Neuronal stem cell (in vitro differentiated cells): ENCODE data around the gene SEC63.

ENCODE experiments used
- DNase-seq: peaks from one replicate; pipeline ENCODE4 v3.0.0-alpha.2; 2013; ENCODE audit warnings: low spot score
- H2AFZ ChIP-seq: one replicate; pipeline ENCODE4 v1.6.1; 2013; ENCODE audit warnings: mild to moderate bottlenecking, low read length, inconsistent platforms
- H2AK5ac ChIP-seq: 2 replicates; pipeline ENCODE4 v1.6.1; 2013; ENCODE audit warnings: low read depth, mild to moderate bottlenecking, inconsistent platforms, low read length, moderate library complexity, mixed read lengths
- H2BK120ac ChIP-seq: 2 replicates; pipeline ENCODE4 v1.6.1; 2013; ENCODE audit warnings: low read depth, mild to moderate bottlenecking, inconsistent platforms, low read length, moderate library complexity, mixed read lengths
- H2BK12ac ChIP-seq: one replicate; pipeline ENCODE4 v1.6.1; 2013; ENCODE audit warnings: low read length, inconsistent platforms
- H2BK15ac ChIP-seq: 2 replicates; pipeline ENCODE4 v1.6.1; 2013; ENCODE audit warnings: mild to moderate bottlenecking, low read length, inconsistent platforms, mixed read lengths
- H2BK5ac ChIP-seq: one replicate; pipeline ENCODE4 v1.6.1; 2013; ENCODE audit warnings: inconsistent platforms, mild to moderate bottlenecking, low read length, moderate library complexity
- H3K14ac ChIP-seq: one replicate; pipeline ENCODE4 v1.6.1; 2013; ENCODE audit warnings: low read length, inconsistent platforms
- H3K18ac ChIP-seq: 2 replicates; pipeline ENCODE4 v1.6.1; 2013; ENCODE audit warnings: low read length, inconsistent platforms
- H3K23ac ChIP-seq: 2 replicates; pipeline ENCODE4 v1.6.1; 2013; ENCODE audit warnings: low read depth, mild to moderate bottlenecking, mixed read lengths, low read length, inconsistent platforms; ENCODE audit not compliant: poor library complexity
- H3K27ac ChIP-seq: replicated peaks from 3 replicates; pipeline ENCODE4 v1.5.1; 2013; ENCODE audit warnings: low read length, inconsistent platforms
- H3K27me3 ChIP-seq, 3 experiments: 2 replicates each; pipeline ENCODE4 v1.6.1; 2013; ENCODE audit warnings: low read length in 3 of 3, mild to moderate bottlenecking in 2 of 3, inconsistent platforms in 1 of 3, low read depth in 1 of 3, mixed read lengths in 1 of 3, moderate library complexity in 1 of 3; ENCODE audit not compliant: control insufficient read depth in 3 of 3, insufficient read depth in 3 of 3
- H3K36me3 ChIP-seq, 2 donors: replicated peaks in 1 of 2; 2 replicates each; pipeline ENCODE4 v1.6.1; 2013; ENCODE audit warnings: low read length in 2 of 2; ENCODE audit not compliant: control insufficient read depth in 2 of 2, insufficient read depth in 2 of 2
- H3K4ac ChIP-seq: 2 replicates; pipeline ENCODE4 v1.6.1; 2013; ENCODE audit warnings: inconsistent platforms, mild to moderate bottlenecking, low read length, moderate library complexity
- H3K4me1 ChIP-seq, 2 donors: 1 replicate in 1 of 2; 2 replicates in 1 of 2; pipeline ENCODE4 v1.6.1; 2013; ENCODE audit warnings: low read length in 2 of 2, low read depth in 1 of 2; ENCODE audit not compliant: control insufficient read depth in 2 of 2, insufficient read depth in 1 of 2
- H3K4me2 ChIP-seq: one replicate; pipeline ENCODE4 v1.6.1; 2013; ENCODE audit warnings: mild to moderate bottlenecking, low read length, inconsistent platforms; ENCODE audit not compliant: insufficient read depth, poor library complexity, severe bottlenecking
- H3K4me3 ChIP-seq, 2 donors: 2 replicates each; pipeline ENCODE4 v1.5.1; 2013; ENCODE audit warnings: low read length in 2 of 2, mild to moderate bottlenecking in 2 of 2, inconsistent platforms in 1 of 2, moderate library complexity in 1 of 2
- H3K79me1 ChIP-seq: one replicate; pipeline ENCODE4 v1.6.1; 2013; ENCODE audit warnings: low read depth, mild to moderate bottlenecking, inconsistent platforms, low read length, moderate library complexity
- H3K9ac ChIP-seq: one replicate; pipeline ENCODE4 v1.6.1; 2013; ENCODE audit warnings: mild to moderate bottlenecking, low read depth, low read length, inconsistent platforms; ENCODE audit not compliant: poor library complexity
- H3K9me3 ChIP-seq, 2 donors: replicated peaks in 1 of 2; 2 replicates each; pipeline versions ENCODE3 to v1.6.1; 2013; ENCODE audit warnings: low read length in 2 of 2, mild to moderate bottlenecking in 2 of 2, inconsistent platforms in 1 of 2, low read depth in 1 of 2, mixed read lengths in 1 of 2, moderate library complexity in 1 of 2; ENCODE audit not compliant: control insufficient read depth in 2 of 2, insufficient read depth in 1 of 2
- H4K8ac ChIP-seq: one replicate; pipeline ENCODE4 v1.6.1; 2013; ENCODE audit warnings: low read depth, mild to moderate bottlenecking, inconsistent platforms, low read length, moderate library complexity
- H4K91ac ChIP-seq: one replicate; pipeline ENCODE4 v1.6.1; 2013; ENCODE audit warnings: low read length, low read depth, mild to moderate bottlenecking, inconsistent platforms; ENCODE audit not compliant: poor library complexity
- WGBS, 2 donors: extraction: QIAGEN DNeasy Blood & Tissue Kit; methylation state at CpG; one replicate each; pipeline ENCODE4 v1.1.7; 2013; ENCODE audit warnings: missing lambda C conversion rate in 2 of 2, mixed read lengths in 1 of 2; ENCODE audit not compliant: insufficient read length in 2 of 2, insufficient replicate concordance in 1 of 2; ENCODE audit errors: extremely low coverage in 2 of 2; 5-methylcytosine and 5-hydroxymethylcytosine counted together

The SEC63 gene

GRCh38 chr6:107823047-107823557 is 134.9 kb downstream of the SEC63 start:
- Histone ChIP-seq H3K23ac (no peak overlapping the region), H3K4me2 (no peak overlapping the region), H2BK15ac (no peak overlapping the region), H3K9ac (no peak overlapping the region), H3K36me3 (no peaks in the 10 kb centered on the region), H3K14ac (no peak overlapping the region), H3K79me1 (no peaks in the 10 kb centered on the region), H3K18ac (peak overlapping the region; percentile 20), H2AK5ac (no peak overlapping the region), H4K91ac (no peak overlapping the region), H3K9me3 (no peaks in the 10 kb centered on the region), H3K4ac (no peak overlapping the region), H2BK5ac (no peak overlapping the region), H2AFZ (no peak overlapping the region), H2BK12ac (no peak overlapping the region), H3K4me1 (peaks cover 25 to 30% of the 10 kb centered on the region in 2 donors), H4K8ac (no peak overlapping the region), H3K27ac (no peak overlapping the region), H3K4me3 (no peak overlapping the region), H2BK120ac (no peak overlapping the region), H3K27me3 (peaks cover 0 to 42% (median 0%) of the 10 kb centered on the region in 3 experiments)
- DNase-seq = no peak
- no CpG with 5 or more reads among the region's 8 CpGs for WGBS, 2 donors

- WGBS, 2 donors = no CpG with 5 or more reads among the region's 9 CpGs
- H3K27ac ChIP-seq = no peak overlapping the region
- no peak for DNase-seq
Observed at GRCh38 chr6:107822176-107823046, 135.6 kb downstream of the SEC63 start.

GRCh38 chr6:107821591-107821990 is 136.4 kb downstream of the SEC63 start:
- Histone ChIP-seq H2BK5ac (no peak overlapping the region), H3K27me3 (peaks cover 0 to 47% (median 0%) of the 10 kb centered on the region in 3 experiments), H3K18ac (peak overlapping the region; percentile 35), H3K4ac (no peak overlapping the region), H3K23ac (no peak overlapping the region), H2BK12ac (no peak overlapping the region), H2BK15ac (no peak overlapping the region), H3K9me3 (no peaks in the 10 kb centered on the region), H2AK5ac (no peak overlapping the region), H3K4me1 (peaks cover 28 to 30% of the 10 kb centered on the region in 2 donors), H2AFZ (no peak overlapping the region), H3K27ac (no peak overlapping the region), H3K79me1 (no peaks in the 10 kb centered on the region), H4K8ac (no peak overlapping the region), H3K9ac (no peak overlapping the region), H2BK120ac (no peak overlapping the region), H3K14ac (no peak overlapping the region), H4K91ac (no peak overlapping the region), H3K36me3 (no peaks in the 10 kb centered on the region), H3K4me3 (no peak overlapping the region), H3K4me2 (no peak overlapping the region)
- DNase-seq = no peak
- no CpG with 5 or more reads among the region's 5 CpGs for WGBS, 2 donors

More at GRCh38 chr6:107822176-107823046, 135.6 kb downstream of the SEC63 start:
- H4K8ac ChIP-seq = no peak overlapping the region
- H3K4me1 ChIP-seq = peaks cover 28 to 30% of the 10 kb centered on the region in 2 donors
- peaks cover 0 to 47% (median 0%) of the 10 kb centered on the region in 3 experiments for H3K27me3 ChIP-seq
- no peak overlapping the region for H3K4me2 ChIP-seq
- H2BK5ac ChIP-seq = no peak overlapping the region
- no peak overlapping the region for H3K4ac ChIP-seq
- no peak overlapping the region for H3K9ac ChIP-seq
- no peak overlapping the region for H3K4me3 ChIP-seq
- no peak overlapping the region for H4K91ac ChIP-seq
- no peak overlapping the region for H2BK15ac ChIP-seq
- no peak overlapping the region for H3K23ac ChIP-seq
- H3K9me3 ChIP-seq = no peaks in the 10 kb centered on the region
- no peak overlapping the region for H2BK12ac ChIP-seq
- no peak overlapping the region for H2AFZ ChIP-seq
- no peak overlapping the region for H3K14ac ChIP-seq
- no peak overlapping the region for H2BK120ac ChIP-seq
- no peaks in the 10 kb centered on the region for H3K36me3 ChIP-seq
- H2AK5ac ChIP-seq = no peak overlapping the region
- H3K18ac ChIP-seq = no peak overlapping the region
- no peaks in the 10 kb centered on the region for H3K79me1 ChIP-seq
